Midbrain (tissue), 1 donor: ENCODE data around the gene TRA2B.

Experiments
- DNase-seq: peaks from one replicate; lab custom pipeline; 2025; lab: John Stamatoyannopoulos, UW

TRA2B gene

DNA sequence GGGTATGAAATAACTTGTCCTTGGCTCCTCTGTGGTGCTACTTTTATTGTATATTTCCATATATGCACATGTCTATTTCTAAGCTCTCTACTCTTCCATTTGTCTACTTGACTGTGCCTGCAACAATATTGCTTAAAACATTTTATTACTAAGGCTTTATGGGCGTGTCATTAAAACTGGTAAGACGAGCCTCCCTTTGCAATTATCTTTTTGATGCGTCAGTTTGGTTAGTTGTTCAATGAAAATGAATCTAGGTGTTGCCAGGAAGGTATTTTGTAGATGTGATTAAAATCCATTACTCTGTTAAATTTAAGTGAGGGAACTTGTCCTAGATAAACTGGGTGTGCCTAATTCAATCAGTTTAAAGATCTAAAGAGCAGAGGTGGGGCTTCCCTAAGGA is 12.9 kb upstream of the TRA2B start:
- DNase-seq: no peak

DNA sequence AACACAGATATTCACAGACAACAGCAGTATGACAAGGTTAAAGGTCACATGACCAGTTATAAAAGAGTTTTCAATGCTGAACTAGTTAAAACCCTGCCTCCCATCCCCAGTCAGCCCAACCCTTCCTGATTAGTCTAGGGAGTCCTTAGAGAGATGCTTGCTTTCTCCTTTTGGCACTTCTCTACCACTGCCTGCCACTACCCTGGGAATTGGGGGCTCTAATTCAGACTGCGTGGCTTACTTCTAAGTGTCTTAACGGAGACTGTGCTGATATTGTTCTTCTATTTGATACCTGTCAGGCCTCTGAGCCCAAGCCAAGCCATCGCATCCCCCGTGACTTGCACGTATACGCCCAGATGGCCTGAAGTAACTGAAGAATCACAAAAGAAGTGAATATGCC is 11.7 kb upstream of the TRA2B start:
- DNase-seq: no peak

DNA sequence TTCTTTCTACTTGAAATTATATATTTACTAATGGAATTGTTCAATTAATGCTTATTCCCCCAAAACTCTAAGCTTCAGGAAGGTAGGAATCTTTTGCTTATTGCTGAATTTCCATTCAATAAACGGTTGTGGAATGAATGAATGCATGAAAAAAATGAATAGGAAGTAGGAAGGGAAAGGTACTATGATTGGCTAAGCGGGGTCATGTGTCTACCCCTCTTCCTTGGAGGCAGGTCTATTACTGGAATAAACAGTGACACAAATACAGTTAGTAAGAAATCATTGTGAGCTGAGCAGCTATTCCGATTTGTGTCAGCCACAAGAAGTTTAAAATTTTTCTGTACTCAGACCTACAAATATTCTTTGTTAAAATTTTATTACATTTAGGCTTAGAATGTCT is 10.5 kb upstream of the TRA2B start:
- DNase-seq: no peak

DNA sequence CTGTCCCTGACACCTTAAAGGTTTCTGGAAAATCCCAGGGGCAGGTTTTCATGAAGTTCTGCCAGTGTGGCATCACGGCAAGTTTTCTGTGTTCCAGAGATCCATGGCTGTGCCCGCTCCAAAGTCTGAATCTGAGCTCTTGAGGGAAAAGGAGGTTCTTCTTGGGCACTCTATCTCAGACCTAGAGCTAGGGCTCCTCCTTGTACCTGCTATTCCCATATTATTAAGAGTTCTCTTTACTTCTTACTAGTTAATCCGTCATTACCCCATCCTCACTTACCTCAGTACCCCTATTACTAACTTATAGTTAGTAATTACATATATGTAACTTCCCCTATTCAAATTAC is 5.9 kb upstream of the TRA2B start:
- DNase-seq: no peak

DNA sequence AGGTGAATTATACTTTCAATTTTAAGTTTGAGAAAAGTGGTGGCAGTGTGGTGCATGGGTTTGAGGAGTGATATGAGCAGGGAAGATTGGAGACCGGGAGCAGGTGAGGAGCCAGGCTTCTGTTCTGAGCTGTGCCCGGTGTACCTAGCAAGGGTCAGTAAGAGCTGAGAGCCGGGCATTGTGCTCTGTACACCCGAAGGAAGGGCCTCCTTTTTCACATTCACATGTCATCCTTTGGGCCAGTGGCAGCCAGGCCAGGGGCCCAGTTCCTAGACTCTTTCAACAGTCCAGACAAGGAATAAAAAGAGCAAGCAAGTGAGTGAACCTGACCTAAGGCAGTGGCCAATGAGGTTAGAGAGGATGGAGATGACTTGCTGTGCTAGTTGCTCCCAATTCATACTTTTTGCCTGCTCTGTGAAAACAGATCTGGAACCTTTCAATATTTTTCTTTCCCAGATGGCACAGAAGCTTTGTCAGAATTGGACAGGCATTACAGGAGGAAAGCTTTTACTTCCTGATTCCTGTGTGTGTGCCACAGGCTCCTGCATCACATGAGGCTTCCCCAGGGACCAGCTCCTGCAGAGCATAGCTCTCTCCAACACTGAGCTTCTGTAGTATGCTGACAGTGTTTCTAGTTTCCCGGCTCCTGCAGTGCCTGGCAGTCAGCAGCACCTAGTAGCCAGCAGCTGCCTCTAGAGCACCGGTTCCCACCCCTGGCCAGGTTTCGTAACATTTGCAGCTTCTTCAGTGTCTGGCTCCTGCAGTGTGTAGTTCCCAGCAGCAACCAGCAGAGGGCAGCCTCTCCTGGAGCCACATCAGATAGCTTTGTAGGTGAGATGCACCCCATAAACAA is 5.3 kb upstream of the TRA2B start:
- peak; percentile 83 for DNase-seq

DNA sequence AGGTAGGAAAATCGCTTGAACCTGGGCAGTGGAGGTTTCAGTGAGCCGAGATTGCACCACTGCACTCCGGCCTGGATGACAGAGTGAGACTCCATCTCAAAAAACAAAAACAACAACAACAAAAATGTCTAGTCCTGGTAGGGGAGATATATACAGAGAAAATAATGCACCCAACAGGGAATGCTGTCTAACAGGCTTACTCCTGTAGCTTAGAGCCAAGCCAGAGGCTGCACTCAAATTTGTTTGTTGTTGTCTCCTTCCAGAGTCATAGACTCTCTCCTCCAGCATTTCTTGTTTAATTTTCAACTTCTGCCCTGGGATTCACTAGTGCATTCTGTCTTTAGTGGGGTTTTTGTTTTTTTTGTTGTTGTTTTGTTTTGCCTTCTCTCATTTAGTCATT is 4.6 kb upstream of the TRA2B start:
- DNase-seq: no peak

DNA sequence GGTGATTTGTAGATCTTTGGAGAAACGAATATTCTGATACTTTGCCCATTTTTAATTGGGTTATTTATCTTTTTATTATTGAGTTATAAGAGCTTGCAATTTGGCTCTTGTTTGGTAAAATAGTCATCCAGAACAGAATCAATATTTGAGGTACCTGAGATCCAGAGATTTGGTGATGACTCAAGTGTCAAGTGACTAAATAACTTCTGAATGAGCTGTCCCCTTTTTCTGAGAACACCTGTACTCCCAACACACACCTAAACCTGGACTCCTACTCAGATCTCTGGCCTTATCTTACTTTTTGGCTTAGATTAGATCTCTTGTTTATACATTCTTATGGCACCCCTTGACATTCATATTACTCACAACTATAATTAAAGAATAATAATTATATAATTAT is 3.1 kb upstream of the TRA2B start:
- DNase-seq: no peak

DNA sequence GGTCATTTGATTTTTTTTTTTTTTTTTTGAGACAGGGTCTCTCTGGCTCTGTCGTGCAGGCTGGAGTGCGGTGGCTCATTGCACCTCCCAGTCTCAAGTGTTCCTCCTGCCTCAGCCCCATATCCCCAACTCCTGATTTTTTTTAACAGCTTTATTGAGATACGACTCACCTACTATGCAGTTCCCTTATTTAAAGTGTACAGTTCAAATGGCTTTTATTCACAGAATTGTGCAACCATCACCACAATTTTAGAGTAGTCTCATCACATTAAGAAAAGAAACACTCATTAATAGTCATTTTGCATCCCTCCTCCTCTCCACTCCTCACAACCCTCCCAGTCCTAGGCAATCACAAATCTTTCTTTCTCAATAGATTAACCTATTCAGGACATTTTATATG is 1.9 kb upstream of the TRA2B start:
- DNase-seq: no peak

DNA sequence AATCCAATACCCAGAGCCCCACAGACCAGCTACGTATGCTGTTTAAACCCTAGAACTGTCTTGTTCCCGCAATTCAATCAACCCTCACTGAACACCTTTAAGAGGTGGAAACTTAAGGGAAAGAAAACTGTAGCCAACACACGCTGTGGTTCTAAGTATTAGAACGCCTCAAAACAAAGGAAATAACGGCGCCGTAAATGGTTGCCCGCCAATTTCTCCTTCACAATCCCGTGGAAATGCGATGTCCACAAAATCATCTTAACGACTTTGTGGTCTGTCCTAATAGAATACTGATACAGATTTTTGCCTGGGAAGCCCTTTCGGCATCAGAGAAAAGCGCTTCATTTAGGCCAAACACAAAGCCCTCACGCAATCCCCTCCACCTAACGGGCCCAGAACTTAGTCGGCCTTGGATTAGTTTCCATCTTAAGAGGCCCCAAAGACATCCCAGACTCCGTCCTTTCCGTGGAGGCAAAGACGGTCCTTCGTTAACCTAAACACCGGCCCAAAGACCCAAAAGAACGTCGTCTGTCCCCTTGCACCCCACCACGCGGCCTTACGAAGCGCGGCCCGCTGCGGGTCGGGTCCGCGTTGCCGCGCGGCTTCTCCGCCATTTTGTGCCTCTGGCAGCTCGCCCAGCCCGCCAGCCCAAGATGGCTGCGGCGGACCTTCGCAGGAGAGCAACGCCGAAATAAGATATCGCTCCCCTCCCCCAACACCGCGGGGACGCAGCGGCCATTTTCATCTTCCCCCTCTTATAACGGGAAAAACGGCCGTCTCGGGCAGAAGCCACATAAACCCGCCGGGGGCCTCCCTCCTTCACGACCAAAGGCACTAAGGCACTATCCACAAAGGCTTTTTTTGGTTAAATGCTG is 763 bp downstream of the TRA2B start:
- peak; percentile 81 for DNase-seq

DNA sequence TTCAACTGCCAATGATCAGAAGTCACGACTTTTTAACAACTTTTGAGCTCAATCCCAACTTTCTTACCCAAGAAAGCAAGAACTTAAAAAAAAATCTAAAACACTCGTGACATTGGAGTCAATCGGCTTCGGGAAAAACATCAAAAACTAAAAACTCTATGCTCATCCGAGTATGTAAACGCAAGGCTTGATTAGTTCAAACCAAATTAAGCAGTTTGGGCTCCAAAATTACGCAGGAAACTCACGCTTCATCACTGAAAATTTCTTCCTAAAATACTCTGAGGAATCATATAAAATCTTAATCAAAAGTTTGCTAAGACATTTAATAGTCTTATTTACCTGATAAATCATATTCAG is 1.6 kb downstream of the TRA2B start:
- no peak for DNase-seq

DNA sequence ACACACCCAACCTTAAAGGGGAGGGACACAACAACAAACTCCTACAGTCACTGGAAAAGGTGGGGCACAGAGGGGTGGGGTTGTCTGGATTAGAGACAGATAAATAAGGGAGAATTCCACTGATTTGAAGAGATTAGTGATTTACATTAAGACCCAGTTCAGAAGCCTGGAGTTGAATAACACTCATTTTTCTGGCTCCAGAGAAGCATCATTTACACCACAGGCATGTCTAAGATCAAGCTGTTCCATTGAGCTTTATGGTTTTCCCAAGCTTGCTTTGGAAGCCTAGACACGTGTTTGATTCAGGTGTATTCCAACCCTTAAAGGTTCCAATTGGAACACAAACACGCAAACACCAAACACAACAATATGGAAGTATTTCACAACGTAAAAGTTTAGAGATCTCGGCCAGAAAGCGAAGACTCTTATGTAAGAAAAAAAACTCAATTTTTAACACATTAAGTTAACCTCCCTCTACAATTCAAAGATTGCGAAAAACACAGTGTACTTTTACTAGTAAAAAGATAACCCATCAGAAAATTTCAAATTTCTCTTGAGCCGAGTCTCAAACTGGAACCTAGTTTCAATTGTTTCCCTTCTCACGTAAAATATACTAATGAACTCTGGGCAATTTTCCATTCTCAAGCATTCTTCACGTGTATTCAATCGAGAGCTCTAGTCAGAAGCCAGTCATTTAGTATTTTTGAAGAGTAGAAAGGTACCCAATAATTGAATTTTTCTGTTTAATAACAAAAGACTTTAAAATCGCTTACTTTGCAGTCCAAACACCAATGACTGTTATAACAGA is 2.1 kb downstream of the TRA2B start:
- no peak for DNase-seq

DNA sequence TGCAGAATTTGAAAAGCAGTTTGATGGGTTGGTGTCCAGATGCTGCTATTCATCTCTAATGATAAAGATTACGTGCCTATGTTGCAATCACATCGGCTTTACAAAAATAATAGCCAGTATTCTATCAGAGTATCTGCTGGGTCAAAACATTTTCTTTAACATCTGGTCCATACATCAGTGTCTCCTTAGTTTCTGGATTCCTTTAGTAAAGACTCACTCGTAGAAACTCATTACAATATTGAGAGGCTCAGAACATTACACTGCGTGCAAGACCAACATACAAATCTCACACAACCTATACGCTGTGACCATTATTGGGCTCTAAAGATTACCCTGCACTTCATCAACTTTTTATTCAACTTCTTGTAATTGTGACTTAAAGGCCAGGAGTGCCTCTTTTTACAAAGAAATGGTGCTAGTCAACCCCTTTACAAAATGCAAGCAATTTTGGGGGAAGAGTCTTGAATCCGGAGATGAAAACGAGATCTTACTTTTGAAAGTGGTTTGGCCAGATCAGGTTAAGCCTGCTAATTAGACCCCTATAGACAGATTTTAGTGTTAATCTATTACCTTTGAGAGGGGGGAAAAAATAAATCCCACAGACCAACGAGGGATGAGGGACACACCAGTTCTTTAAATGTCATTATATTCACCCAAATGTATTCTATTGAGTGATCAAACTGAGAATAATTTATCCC is 2.9 kb downstream of the TRA2B start:
- DNase-seq: no peak

DNA sequence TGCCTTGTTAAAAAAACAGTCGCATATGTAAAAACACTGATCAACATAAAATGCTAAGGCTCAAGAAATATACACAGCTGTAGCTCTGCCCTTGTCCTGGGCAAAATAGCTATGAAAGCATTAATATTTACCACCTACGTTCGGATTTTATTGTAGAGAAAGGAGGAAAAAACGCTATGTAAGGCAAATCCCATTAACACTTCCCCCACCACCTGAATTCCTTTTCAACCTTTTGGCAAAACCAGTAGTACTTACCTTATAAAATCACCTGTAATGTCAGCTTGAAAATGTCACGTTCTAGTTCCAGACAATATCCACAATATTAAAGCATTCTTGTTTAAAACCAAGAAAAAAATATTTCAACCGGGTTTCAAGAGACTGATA is 3.6 kb downstream of the TRA2B start:
- no peak for DNase-seq

DNA sequence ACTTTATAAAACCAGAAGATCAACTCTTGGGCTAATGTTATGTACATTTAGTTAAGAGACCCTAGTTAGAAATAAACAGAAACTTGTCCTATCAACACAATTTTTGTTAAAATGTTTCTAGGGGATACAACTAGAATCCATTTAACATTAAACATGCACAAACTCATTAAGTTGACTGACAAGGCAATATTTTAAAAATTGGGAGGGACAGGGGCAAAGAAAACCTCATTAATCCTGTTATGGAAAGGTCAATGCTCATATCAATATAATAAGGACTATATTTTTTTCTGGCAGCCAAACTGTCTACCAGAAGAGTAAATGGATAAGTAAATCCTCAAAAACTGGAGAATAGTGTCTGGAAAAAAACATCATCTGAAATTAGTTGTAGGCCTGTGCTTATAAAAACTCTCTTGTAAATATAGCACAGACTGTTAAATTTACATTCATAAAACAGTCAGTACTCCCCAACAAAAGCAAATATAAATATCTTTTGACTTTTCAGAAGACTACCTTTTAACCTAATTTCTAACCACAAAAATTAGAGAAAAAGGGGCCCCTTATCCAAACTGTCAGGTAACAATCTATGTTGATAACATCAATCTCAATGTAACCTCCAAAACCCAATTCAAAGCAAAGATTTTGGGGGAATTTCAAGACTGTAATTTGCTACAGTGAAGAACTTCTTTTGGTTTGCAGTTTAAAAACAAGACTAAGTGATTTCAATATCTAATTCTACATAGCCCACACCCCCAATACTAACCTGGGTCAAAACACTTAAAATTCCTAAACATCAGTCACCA is 4.2 kb downstream of the TRA2B start:
- DNase-seq: no peak

DNA sequence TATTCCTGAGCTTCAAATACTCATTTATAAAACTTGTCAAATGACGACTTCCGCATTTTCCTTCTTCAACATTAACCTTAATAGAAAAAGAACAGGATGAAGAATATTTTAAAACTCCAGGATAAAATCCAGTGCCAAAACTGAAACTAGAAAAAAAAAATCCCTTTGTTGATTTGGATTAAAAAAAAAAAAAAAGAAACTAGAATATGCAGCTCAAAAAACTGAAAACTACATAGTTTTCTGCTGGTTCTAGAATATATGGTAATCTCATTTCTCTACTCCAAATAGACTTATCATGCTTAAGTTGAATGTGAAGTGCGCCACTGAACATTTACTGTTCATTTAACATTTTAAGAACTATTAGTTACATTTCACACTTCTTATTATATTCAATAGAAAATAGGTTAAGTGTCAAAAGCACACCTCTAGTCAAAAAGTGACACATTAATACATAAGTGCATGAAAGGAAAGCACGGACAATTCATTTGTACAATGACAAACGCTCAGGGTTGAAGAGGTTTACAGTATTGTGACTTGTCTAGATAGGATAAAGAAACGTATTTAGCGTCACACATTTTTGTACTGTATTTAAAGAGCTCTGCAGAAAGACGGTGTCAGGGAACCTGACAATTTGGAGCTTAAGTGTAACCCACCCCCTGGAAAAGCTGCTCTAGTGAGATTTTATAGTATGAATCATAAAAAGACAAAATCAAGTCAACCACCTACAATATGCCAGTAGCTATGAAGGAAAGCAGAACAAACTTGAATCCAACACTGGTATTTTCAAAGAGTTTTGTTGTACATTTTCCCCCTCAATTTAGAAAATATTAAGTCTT is 5.8 kb downstream of the TRA2B start:
- DNase-seq: no peak

DNA sequence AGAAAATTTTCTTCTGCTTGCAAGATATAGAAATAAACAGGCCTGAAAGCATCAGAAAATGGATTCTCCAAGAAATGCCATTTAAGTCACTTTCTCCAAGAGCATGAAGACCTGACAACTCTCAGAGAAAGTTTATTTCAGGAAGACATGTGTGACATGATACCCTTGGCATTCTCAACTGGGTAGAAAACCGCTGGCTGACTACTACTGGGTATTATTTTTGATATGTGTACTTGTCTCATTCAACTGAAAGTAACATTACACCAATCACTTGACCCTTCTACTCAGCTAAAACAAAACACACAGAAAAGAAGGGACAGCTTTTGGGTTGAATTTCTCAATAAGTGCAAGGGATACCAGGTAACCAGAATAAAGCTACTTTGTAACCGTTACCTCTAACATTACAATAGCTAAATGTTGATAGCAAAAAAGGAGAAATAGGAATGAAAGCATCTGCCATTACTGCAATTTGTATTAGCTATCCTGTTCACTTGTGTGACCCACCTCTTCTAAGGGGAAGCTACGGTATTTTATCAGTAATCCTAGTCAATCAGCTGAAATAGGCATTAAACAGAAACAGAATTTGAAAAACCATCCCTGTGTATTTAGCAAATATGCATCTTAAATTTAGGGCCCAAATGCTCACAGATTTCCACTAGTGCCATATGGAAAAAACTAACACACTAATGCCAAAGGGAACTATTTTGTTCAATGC is 7.3 kb downstream of the TRA2B start:
- no peak for DNase-seq

DNA sequence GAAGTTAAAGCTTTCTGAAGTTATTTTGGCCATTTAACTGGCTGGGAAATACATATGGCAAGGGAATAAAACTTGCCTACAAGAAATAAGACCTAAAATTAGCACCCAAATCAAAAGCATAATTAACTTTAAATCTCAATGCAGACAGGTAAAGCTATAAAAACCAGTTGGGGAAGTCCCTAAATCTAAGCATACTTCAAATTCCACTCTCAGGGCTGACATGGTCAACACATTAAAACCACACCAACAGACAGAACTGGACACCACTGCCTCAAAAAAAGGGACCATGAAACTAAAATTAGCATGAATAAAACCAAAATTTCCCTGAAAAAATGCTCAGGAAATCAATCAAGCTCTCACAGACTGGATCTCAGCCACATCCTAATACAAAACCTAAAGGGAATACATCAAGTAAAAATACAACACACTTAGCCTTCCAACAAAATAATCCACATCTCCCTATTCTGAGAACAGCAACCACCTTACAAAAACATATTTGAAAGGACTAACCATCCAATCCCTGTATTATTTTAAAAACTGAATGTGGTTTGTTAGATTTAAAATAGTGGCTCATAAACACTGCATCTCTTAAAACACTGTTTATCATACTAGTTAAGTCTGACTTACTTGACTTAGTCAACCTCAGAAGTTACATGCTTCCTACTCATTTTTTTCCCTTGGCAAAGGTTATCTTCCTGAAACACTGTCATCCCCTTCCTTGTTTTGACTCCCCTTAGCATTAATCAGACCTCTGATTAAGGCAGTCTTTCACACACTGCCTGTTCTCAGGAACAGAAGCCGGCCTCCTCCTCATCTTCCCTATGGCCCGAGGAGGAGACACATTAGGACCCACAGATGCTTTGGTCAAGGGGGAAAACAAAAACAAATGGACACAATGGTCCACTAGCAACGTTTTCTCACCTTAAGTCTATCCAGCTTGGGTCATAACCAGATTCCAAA is 8.3 kb downstream of the TRA2B start:
- DNase-seq: no peak

DNA sequence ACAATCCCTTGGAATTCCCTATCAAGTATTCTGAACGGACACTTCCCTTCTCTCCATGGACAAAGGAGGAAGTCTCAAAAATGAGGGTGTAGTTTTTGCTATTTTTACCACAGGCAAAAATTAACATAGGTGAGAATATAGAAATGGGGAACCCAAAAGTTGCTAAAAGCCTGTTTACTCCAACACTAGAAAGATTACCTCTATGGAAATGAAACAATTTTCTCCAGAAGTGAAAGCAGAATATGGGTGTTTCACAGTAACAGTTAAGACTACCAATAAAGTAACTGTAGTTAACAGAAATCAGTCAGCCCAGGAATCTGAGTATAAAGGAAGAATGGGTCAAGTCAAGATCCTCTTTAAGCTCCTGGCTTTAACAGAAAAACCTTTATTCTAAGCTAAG is 9.3 kb downstream of the TRA2B start:
- DNase-seq: no peak
